ENCODE results near the gene RHBDL1.

- TF ChIP-seq CTCF (IDR thresholded peaks at IDR 0.05; ENCODE audit: low read depth, low read length, poor library complexity, severe bottlenecking) (no peak), EZH2phosphoT487 (IDR thresholded peaks at IDR 0.05; ENCODE audit: borderline replicate concordance, low read length) (no peak)
Observed at GRCh38 chr16:708959-709358, 33.5 kb downstream of the RHBDL1 start.
